K562 (cell line): ENCODE results near the gene CAPRIN2. TPM values are rescaled to one million over a fixed set of nuclear protein-coding genes. Genes with fewer than 3 reads are reported as not detected.

Experiments
- ATAC-seq: fragments of 200-7000 bp; cut with Tn5 transposase; 3 replicates; pipeline ENCODE4 v1.9.1; 2020; ENCODE audit warnings: moderate library complexity
- BruUV-seq: library from RNA; stranded (reverse); fragments of 400-500 nt; replicated peaks from 2 replicates; lab custom pipeline; 2021; lab: Mats Ljungman, UMichigan
- CTCF ChIA-PET: fragments of 300-600 bp; formaldehyde crosslinking; extraction: SDS; loops from one replicate; lab custom pipeline; 2021; ENCODE audit warnings: low intra/inter-chr PET ratio; lab: Yijun Ruan, JAX
- POLR2A ChIA-PET: fragments of 300-600, 350-650 bp; sonication (Branson Sonifier 250); formaldehyde crosslinking; extraction: SDS; loops from one replicate; lab custom pipeline; 2021; ENCODE audit warnings: antibody characterized with exemption, inconsistent platforms; lab: Yijun Ruan, JAX
- DNase-seq, 4 experiments: peaks; one replicate each; pipeline versions ENCODE4 v3.0.0 to v3.0.0-alpha.2; 2011 to 2018; ENCODE audit warnings: low spot score in 3 of 4, mixed read lengths in 3 of 4; ENCODE audit errors: extremely low read depth in 1 of 4
- FAIRE-seq: peaks from 2 replicates; lab custom pipeline; 2011; peaks lifted over from hg19 to GRCh38; lab: Jason Lieb, UNC
- H2AFZ ChIP-seq: 2 replicates; pipeline ENCODE4 v1.6.0; 2011; ENCODE audit warnings: low read depth, low read length, control low read depth, inconsistent platforms
- H3K27ac ChIP-seq: fragments of 200-600 bp; 3 replicates; pipeline ENCODE4 v1.8.0; 2011; ENCODE audit warnings: low read depth, mild to moderate bottlenecking, control low read depth, inconsistent platforms, low read length, moderate library complexity, mixed read lengths; ENCODE audit errors: extremely low read depth
- H3K27me3 ChIP-seq, 2 experiments: fragments of 300-600 bp in 1 of 2; 2 replicates in 1 of 2; 3 replicates in 1 of 2; pipeline versions ENCODE4 v1.6.0 to v1.8.0; 2011; ENCODE audit warnings: inconsistent platforms in 2 of 2, low read length in 2 of 2, mild to moderate bottlenecking in 1 of 2, mixed read lengths in 1 of 2, moderate library complexity in 1 of 2; ENCODE audit not compliant: control insufficient read depth in 2 of 2, insufficient read depth in 2 of 2
- H3K36me3 ChIP-seq: fragments of 300-600 bp; 3 replicates; pipeline ENCODE4 v1.8.0; 2011; ENCODE audit warnings: mild to moderate bottlenecking, low read length, inconsistent platforms; ENCODE audit not compliant: control insufficient read depth, insufficient read depth
- H3K4me1 ChIP-seq, 2 experiments: fragments of 200-600 bp in 1 of 2; replicated peaks in 1 of 2; 2 replicates in 1 of 2; 3 replicates in 1 of 2; pipeline versions ENCODE4 v1.5.1 to v1.8.0; 2011; ENCODE audit warnings: inconsistent platforms in 2 of 2, low read length in 2 of 2, mild to moderate bottlenecking in 1 of 2, mixed read lengths in 1 of 2, moderate library complexity in 1 of 2; ENCODE audit not compliant: control insufficient read depth in 2 of 2, insufficient read depth in 2 of 2
- H3K4me2 ChIP-seq: 2 replicates; pipeline ENCODE4 v1.6.1; 2011; ENCODE audit warnings: low read length, control low read depth, inconsistent platforms, mixed read lengths; ENCODE audit not compliant: insufficient read depth
- H3K4me3 ChIP-seq: fragments of 200-600 bp; sonication (generic), shearing (Covaris generic); 2 replicates; pipeline ENCODE4 v1.5.1; 2016; ENCODE audit warnings: control low read depth, inconsistent platforms
- H3K79me2 ChIP-seq: fragments of 200-600 bp; 3 replicates; pipeline ENCODE4 v1.8.0; 2011; ENCODE audit warnings: low read length, inconsistent platforms; ENCODE audit not compliant: control insufficient read depth, insufficient read depth
- H3K9ac ChIP-seq, 2 experiments: 2 replicates each; pipeline versions ENCODE4 v1.6.0 to v1.6.1; 2011; ENCODE audit warnings: low read depth in 2 of 2, low read length in 2 of 2, control low read depth in 1 of 2, inconsistent platforms in 1 of 2, mild to moderate bottlenecking in 1 of 2, mixed read lengths in 1 of 2; ENCODE audit not compliant: insufficient read depth in 1 of 2
- H3K9me1 ChIP-seq: one replicate; pipeline ENCODE4 v1.6.0; 2011; ENCODE audit warnings: inconsistent platforms, mild to moderate bottlenecking, low read length, moderate library complexity; ENCODE audit not compliant: control insufficient read depth, insufficient read depth
- H3K9me3 ChIP-seq: replicated peaks from 2 replicates; pipeline ENCODE4 v1.5.1; 2011; ENCODE audit warnings: low read depth, low read length, inconsistent platforms; ENCODE audit not compliant: control insufficient read depth, insufficient read depth
- H4K20me1 ChIP-seq: replicated peaks from 2 replicates; pipeline ENCODE4 v1.6.1; 2011; ENCODE audit warnings: low read length, inconsistent platforms, mixed read lengths; ENCODE audit not compliant: control insufficient read depth, insufficient read depth
- C11orf30 ChIP-seq: fragments of 450-650 bp; IDR thresholded peaks from 2 replicates; pipeline ENCODE4 v1.6.1; 2016; ENCODE audit warnings: low read depth, mild to moderate bottlenecking
- CREM ChIP-seq: IDR thresholded peaks from 2 replicates; pipeline ENCODE4 v1.6.1; 2014; ENCODE audit warnings: antibody characterized with exemption, low read depth
- MAFG ChIP-seq: fragments of 450-650 bp; conservative IDR thresholded peaks from 2 replicates; pipeline ENCODE4 v1.6.1; 2016; ENCODE audit warnings: missing genetic modification characterization, missing compliant biosample characterization
- MAFK ChIP-seq: IDR thresholded peaks from 2 replicates; pipeline ENCODE4 v1.6.1; 2011; ENCODE audit warnings: low read length, improper control_type of control experiment
- NCOR1 ChIP-seq: fragments of 450-650 bp; IDR thresholded peaks from 2 replicates; pipeline ENCODE4 v1.6.1; 2016; ENCODE audit warnings: mild to moderate bottlenecking, moderate library complexity
- SNRNP70 ChIP-seq: fragments of 200-400 bp; formaldehyde crosslinking; optimal IDR thresholded peaks from 2 replicates; pipeline ENCODE3; 2017; ENCODE audit warnings: low read depth, low read length
- STAT5A ChIP-seq: IDR thresholded peaks from 2 replicates; pipeline ENCODE4 v1.6.1; 2012; ENCODE audit warnings: low read length, inconsistent platforms, borderline replicate concordance
- ZNF239 ChIP-seq: fragments of 250-450 bp; sonication (Bioruptor Pico); IDR thresholded peaks from 2 replicates; pipeline ENCODE4 v1.4.0; 2020; ENCODE audit warnings: mild to moderate bottlenecking
- WGBS: fragments of 100-300 bp; shearing (Covaris generic); methylation state at CpG from one replicate; pipeline ENCODE4 v1.1.6; 2016; ENCODE audit warnings: low coverage, mixed read lengths; ENCODE audit not compliant: insufficient coverage; ENCODE audit errors: missing lambda C conversion rate; 5-methylcytosine and 5-hydroxymethylcytosine counted together
- in situ Hi-C: fragments of 300-500 bp; cut with MboI; formaldehyde crosslinking; loops from 4 replicates; pipeline ENCODE4 v1.15.0; 2018; ENCODE audit warnings: inconsistent platforms, mixed read lengths
- intact Hi-C: fragments of 100-400 bp; cut with micrococcal nuclease; formaldehyde crosslinking; loops from 2 replicates; pipeline ENCODE4 v1.14.2; 2022
- polyA plus RNA-seq, 8 experiments: library from polyadenylated mRNA; depleted of rRNA in 4 of 8; stranded (reverse) in 5 of 8; unstranded in 3 of 8; fragments of >200 nt; fragmentation: Nextera tagmentation in 2 of 8; fragmentation: Illumina TruSeq in 1 of 8; extraction: Ambion mirVana in 2 of 8; extraction: Trizol in 1 of 8; gene quantifications; 2 replicates each; pipeline versions ENCODE4 v1.2.1 to v1.2.3, GENCODE V29; 2011 to 2014; ENCODE audit warnings: inconsistent platforms in 1 of 8, missing spikeins in 1 of 8
- total RNA-seq, 7 experiments: library from RNA; depleted of rRNA in 6 of 7; stranded (reverse); fragments of >200 nt in 6 of 7; fragmentation: Illumina TruSeq in 2 of 7; extraction: Trizol in 2 of 7; gene quantifications; 2 replicates each; pipeline versions ENCODE4 v1.2.1 to v1.2.3, GENCODE V29; 2011 to 2021; ENCODE audit warnings: low replicate concordance in 1 of 7
- TF ChIP-seq, protein P1 (sequence below): sonication (generic); formaldehyde crosslinking; IDR thresholded peaks from 2 replicates; pipeline ENCODE4 v1.9.0; 2022; ENCODE audit warnings: mild to moderate bottlenecking, missing genetic modification reagents
- TF ChIP-seq, protein P2 (sequence below): fragments of 450-650 bp; IDR thresholded peaks from 2 replicates; pipeline ENCODE4 v1.6.1; 2016; ENCODE audit warnings: mild to moderate bottlenecking
- TF ChIP-seq, protein P3 (sequence below): fragments of 200-800 bp; sonication (Bioruptor generic); IDR thresholded peaks from 2 replicates; pipeline ENCODE4 v1.6.1; 2017; ENCODE audit warnings: missing genetic modification characterization, missing compliant biosample characterization

CAPRIN2 gene
- total and polyA plus RNA-seq, 9 of the 15 experiments (the other 6 are each of a cell fraction or from before 2014, with no cell fraction given) = 2.3 to 14.5 (median 8.9) TPM

DNA sequence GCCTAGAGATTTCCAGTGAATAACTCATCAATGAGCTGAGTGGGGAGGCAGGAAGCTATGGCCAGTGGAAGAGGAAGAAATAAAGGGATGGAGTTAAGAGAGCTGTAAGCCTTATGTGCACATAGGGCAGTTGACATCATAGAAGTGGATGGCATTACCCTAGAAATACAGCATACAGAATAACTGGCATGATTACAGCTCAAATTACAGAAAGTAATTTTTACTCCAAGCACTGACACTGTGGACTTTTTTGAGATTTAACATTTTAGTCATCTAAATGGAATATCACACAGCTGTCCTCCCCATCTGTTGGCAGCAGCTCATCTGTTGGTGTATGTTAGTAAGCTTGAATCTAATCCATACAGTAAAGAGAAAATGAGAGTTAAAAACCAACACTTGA lies 53.7 kb downstream of the CAPRIN2 start (continued):
- TF ChIP-seq NCOR1 (no peak), SNRNP70 (no peak)

DNA sequence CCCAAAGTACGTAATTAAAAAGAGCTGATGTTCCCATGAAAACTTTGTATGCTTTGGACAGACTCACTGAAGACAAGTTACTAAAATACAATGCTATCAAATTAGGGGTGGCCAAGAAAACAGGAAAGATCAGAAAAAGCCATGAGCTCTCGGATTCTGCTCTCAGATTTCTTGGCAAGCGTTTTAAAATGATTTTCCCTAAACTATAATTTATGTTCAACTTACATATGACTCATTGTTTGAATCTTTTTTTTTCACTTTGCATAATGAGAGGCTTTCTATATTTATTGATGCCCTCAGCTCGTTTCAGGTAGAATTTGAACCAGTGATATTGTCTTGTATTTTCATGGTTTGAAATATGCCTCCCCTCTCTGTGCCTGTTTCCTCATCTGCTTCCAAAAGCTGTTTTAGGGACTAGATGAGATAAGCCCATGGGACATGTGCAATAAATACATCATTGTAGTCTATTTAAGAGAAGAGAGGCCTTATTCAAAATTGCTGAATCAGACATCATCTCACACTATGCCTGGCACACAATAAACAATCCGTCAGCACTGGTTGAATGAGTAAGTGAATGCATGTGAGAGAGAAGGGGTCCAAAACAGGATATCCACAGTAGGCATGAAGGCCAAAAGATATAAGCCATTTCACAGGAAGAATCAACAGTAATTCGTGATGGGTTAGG lies 54.4 kb downstream of the CAPRIN2 start:
- no peak overlapping the region for H3K9ac ChIP-seq
- no peak overlapping the region for H3K27ac ChIP-seq
- ATAC-seq (no peak), FAIRE-seq (no peak), DNase-seq (no peak)
- peaks cover 0 to 6% of the 10 kb centered on the region in 2 experiments; a peak in 3 of 5 replicates for H3K4me1 ChIP-seq
- H3K4me2 ChIP-seq = no peak overlapping the region
- WGBS = 26% methylated on average over 6 of the region's 6 CpGs
- H3K9me1 ChIP-seq = no peaks in the 10 kb centered on the region
- no peak overlapping the region for H3K4me3 ChIP-seq
- POLR2A ChIA-PET = interaction anchor here (0.6 to 1.0 kb wide), 2 partner anchors 93 to 417 kb away, joined by 3 read pairs; no protein-coding TSS in a partner anchor
- intact Hi-C loops = no loop called here
- H3K36me3 ChIP-seq = no peaks in the 10 kb centered on the region
- CTCF ChIA-PET = no interaction called here
- H3K79me2 ChIP-seq = peaks cover 3% of the 10 kb centered on the region
- no peak overlapping the region for H2AFZ ChIP-seq
- no TSS peak for BruUV-seq
- no peaks in the 10 kb centered on the region for H4K20me1 ChIP-seq
- H3K27me3 ChIP-seq = no peaks in the 10 kb centered on the region
- in situ Hi-C loops = no loop called here
- H3K9me3 ChIP-seq = no peaks in the 10 kb centered on the region
- peak; percentile 70 for TF ChIP-seq MAFG (tag)
- no peak for TF ChIP-seq ZNF239
- TF ChIP-seq, protein P1, sequence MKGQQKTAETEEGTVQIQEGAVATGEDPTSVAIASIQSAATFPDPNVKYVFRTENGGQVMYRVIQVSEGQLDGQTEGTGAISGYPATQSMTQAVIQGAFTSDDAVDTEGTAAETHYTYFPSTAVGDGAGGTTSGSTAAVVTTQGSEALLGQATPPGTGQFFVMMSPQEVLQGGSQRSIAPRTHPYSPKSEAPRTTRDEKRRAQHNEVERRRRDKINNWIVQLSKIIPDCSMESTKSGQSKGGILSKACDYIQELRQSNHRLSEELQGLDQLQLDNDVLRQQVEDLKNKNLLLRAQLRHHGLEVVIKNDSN (CRISPR knock-in tag) = no peak
- TF ChIP-seq, protein P2, sequence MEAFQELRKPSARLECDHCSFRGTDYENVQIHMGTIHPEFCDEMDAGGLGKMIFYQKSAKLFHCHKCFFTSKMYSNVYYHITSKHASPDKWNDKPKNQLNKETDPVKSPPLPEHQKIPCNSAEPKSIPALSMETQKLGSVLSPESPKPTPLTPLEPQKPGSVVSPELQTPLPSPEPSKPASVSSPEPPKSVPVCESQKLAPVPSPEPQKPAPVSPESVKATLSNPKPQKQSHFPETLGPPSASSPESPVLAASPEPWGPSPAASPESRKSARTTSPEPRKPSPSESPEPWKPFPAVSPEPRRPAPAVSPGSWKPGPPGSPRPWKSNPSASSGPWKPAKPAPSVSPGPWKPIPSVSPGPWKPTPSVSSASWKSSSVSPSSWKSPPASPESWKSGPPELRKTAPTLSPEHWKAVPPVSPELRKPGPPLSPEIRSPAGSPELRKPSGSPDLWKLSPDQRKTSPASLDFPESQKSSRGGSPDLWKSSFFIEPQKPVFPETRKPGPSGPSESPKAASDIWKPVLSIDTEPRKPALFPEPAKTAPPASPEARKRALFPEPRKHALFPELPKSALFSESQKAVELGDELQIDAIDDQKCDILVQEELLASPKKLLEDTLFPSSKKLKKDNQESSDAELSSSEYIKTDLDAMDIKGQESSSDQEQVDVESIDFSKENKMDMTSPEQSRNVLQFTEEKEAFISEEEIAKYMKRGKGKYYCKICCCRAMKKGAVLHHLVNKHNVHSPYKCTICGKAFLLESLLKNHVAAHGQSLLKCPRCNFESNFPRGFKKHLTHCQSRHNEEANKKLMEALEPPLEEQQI = no peak
- TF ChIP-seq MAFK = peak; percentile 40; the same call in 1 of the 2 replicates
- peak; percentile 64 for TF ChIP-seq C11orf30
- no peak for TF ChIP-seq STAT5A
- TF ChIP-seq, protein P3, sequence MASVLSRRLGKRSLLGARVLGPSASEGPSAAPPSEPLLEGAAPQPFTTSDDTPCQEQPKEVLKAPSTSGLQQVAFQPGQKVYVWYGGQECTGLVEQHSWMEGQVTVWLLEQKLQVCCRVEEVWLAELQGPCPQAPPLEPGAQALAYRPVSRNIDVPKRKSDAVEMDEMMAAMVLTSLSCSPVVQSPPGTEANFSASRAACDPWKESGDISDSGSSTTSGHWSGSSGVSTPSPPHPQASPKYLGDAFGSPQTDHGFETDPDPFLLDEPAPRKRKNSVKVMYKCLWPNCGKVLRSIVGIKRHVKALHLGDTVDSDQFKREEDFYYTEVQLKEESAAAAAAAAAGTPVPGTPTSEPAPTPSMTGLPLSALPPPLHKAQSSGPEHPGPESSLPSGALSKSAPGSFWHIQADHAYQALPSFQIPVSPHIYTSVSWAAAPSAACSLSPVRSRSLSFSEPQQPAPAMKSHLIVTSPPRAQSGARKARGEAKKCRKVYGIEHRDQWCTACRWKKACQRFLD (CRISPR knock-in tag) = no peak
- TF ChIP-seq CREM = no peak
